Ramos (cell line): Measurements from ENCODE around the gene KBTBD2.
"Not testable (repeated sequence)": the region's sequence is repeated elsewhere in the genome, so short reads cannot be mapped to it uniquely, and the experiment has no call there.

ENCODE experiments used
- in situ Hi-C: fragments of 300-500 bp; cut with MboI; formaldehyde crosslinking; loops from one replicate; pipeline ENCODE4 v1.14.3; 2022; ENCODE audit warnings: low sequenced_read_pairs; ENCODE audit not compliant: unreplicated experiment

Gene KBTBD2

DNA sequence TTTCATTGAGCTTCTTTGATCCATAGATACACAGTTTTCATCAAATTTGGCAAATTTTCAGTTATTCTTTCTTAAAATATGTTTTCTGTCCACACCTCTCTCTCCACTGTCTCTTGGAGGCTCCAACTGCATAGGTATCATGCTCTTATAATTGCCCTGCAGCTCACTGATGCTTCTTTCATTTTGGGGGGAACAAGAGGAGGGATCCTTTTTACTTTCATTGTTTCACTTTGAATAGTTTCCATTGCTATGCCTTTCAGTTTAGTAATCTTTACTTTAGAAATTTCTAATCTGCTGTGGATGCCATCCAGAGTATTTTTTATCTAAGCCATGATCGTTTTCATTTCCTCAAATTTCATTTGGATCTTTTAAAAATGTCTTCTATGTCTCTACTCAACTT is 32.9 kb downstream of the KBTBD2 start:
- in situ Hi-C loops: no loop called here

DNA sequence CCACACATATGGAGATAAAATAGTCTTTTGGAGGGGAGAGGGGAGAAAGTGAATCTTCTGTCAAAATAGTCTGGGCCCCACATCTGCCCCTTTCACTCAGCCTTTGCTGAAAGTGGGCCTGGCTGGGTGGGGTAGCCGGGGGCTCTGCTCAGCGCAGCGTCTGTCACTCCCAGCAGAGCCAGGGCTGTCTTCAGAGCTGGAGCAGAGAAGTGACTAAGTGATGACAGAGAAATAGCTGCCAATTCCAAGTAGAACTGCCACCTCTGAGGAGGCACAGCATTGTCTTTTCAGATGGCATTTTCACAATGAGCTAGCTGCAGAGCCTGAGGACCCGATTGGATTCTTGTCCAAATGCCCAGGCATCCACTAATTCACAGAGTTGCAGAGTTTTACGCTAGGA is 34.5 kb downstream of the KBTBD2 start:
- in situ Hi-C loops: not testable (repeated sequence)

DNA sequence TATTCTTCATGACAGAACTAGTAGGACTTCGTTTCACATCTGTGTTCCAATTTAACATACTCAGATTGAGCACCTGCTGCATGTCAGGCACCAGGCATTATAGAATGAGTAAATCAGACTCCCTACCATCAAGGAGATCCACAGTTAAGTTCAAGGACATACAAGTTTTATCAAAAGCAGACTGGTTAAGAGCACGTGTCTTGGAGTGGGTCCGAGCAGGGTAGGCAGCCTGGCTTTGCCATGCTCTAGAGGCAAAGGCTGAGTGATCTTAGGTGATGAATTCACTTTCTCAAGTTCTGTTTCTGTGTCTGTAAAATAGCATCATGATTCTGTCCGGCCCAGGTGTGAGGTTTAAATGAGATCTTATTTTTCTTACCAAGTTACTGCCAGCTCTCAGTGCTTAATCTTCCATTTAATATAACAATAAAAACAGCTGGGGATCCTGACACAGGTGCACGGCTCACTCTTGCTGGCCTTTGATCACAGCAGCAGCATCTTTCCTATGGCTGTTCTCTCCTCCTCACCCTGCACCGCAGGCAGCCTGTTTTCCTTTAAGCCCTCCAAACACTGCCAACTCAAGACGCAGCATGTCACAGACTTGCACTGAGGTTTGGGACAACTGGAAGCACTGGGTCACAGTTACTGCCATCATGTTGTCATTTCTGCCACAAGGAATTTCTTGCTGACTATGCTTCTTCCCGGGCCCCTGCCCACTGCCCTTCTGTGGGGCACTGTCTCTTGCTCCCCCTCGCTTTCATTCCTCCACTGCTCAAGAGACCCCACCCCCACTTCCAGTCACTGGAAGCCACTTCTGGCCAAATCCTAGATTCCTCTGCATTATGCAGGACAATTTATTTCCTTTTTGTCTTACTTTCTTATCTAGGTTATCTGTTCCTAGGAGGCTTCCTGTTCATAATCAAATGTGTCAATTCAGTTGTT is 35.5 kb downstream of the KBTBD2 start:
- in situ Hi-C loops: not testable (repeated sequence)

DNA sequence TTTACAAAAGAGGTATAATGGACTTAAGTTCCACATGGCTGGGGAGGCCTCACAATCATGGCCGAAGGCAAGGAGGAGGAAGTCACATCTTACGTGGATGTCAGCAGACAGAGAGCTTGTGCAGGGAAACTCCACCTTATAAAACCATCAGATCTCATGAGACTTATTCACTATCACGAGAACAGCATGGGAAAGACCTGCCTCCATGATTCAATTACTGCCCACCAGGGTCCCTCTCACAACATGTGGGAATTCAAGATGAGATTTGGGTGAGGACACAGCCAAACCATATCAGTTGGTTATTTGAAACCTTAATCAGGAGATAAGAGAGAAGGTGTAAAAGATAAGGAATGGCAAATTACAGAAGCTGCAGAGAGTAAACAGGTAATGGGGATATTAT is 40.9 kb downstream of the KBTBD2 start:
- in situ Hi-C loops: not testable (repeated sequence)

DNA sequence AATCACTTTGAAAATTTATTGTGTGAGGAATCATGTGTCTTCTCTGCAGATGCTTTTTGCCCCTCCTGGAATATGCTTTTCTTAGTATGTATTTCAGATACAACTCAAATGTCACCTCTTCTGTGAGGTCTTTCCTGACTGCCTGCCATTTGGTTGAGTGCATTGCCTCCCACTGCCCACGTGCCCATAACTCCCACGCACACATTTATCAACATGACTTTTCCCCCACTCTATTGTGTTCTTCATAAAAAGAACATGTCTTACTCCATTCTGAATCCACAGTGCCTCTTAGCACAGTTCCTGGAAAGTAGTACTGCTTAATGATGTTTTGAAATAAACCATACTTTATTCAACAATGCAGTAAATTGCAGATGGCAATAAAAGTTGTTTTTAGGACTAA is 42.9 kb downstream of the KBTBD2 start:
- in situ Hi-C loops: not testable (repeated sequence)

DNA sequence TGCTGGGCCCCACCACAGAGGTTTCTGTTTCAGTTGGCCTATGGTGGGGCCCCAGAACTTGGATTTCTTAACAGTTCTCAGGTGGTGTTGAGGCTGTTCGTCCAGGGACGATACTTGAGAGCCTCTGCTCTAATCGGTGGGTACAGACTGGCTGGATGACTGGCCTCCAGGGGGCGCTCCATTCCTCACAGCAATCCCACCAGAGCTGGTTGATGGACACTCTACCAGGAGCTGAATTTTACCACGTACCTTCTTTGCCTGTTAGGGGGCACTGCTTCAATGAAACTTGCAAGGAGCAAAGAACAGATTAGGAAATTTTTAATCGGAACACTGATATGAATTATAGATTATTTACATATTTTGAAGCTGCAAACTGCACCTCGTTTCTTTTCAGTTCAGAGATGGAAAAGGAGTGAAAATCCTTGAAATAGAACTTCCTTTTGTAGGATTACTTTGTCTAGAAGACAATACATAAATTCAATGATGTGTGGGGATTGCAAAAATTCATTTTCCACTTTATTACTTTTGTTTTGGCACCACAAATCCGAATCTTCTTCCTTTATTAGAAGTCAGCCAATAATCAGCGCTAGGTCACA is 44.8 kb downstream of the KBTBD2 start:
- in situ Hi-C loops: no loop called here

DNA sequence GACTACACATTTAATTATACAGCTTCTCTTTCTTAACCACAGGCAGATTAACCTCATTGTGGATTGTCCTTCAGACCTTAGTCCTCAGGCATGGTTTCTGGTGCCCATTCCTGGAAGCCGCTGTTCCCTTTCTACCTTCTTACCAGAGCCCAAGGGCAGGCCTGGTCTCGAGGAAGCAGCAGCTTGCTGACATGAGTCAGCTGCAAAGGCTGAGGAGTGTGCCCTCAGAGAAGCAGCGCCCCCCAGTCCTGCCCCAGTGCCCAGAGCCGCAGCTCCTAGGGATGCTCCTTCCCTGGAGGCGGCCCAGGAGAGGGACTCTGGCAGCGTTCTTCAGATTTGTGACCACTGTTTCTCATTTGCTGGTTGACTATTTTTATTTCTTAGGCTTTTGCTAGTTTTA is 46.8 kb downstream of the KBTBD2 start:
- in situ Hi-C loops: not testable (repeated sequence)

DNA sequence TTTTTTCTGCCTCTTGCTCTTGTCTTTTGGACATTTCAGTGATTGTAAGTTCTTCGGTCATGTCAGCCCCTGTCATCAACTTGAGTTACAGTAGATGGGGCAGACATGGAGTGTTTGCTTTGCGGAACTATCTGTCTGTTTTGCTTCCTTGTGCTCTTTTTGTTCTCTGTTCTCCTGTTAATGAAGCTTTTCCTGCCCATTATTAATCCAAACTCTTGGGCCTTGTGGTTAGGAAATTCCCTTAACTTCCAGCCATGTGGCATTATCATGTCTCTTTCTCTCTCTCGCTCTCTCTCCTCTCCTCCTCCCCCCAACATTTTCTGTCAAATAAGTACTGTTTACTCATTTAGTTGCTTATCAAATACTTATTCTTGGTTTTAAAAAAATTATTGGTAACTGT is 47.8 kb downstream of the KBTBD2 start:
- in situ Hi-C loops: not testable (repeated sequence)

DNA sequence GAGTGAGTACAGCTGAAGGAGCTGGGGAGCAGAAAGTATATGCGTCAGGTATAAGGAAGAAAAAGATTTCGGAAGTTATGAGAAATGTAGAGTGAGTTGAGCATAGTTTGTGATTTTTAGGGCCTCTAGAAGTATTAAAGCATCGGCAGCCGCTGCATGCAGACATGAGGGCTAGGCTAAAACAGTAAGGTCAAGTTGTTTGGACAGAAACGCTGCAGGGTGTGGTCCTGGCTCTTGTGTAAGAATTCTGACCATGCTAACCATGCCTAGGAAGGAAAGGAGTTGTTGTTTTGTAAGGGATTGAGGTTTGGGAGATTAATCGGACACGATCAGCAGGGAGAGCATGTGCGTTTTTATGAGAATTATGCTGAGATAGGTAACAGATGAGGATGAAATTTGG is 51.7 kb downstream of the KBTBD2 start:
- in situ Hi-C loops: not testable (repeated sequence)

DNA sequence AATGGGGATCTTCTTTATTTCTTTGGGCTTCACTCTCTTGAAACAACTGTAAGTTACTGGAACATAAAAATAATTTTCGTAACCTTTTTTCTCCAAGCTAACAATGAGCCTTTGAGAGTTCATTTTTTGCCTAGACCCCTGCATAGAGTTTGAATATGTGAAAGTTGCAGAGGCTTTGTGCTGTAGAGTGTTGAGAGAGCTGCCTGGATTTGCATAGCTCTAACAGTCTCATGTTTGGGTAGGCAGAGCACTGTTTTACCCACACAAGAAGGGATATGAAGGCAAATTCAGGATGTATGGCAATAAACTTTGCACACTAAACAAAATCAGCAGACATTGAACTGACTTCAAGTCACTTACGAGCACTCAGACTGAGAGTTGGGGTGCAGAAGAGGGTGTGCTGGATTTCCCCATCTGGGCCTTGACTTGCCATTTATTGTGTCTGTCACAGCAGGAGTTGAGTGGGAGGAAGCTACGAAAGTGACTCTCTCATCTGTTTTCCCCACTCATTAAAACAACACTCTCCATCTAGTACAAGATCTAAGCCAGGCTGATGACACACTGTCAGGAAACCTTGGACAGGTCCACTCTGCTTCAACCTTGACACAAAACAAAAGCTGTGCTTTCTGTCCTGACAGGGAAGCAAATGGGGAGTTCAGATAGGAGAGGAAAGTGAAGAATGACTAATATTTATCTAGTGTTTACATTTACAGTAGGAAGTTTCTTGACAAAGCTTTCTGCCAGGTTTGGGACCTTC is 62.4 kb downstream of the KBTBD2 start:
- in situ Hi-C loops: not testable (repeated sequence)
